ENCODE data around the gene NDOR1. TPM values are rescaled to one million over a fixed set of nuclear protein-coding genes. Genes with fewer than 3 reads are reported as not detected.

Gene NDOR1
- total and polyA plus RNA-seq, 2 experiments from 2014 or later, result 7.8 to 12.3 TPM

- no peak overlapping the region for H3K4me3 ChIP-seq
- peaks cover 18% of the 10 kb centered on the region for H3K4me1 ChIP-seq (ENCODE audit: insufficient read depth)
- DNase-seq (ENCODE audit: low spot score), result no peak
- no peak overlapping the region for H3K27ac ChIP-seq
- no peaks in the 10 kb centered on the region for H3K36me3 ChIP-seq (replicated peaks; ENCODE audit: insufficient read depth, low read depth)
- no peaks in the 10 kb centered on the region for H3K9me3 ChIP-seq (ENCODE audit: low read depth)
- H2AFZ ChIP-seq, result no peak overlapping the region
- H3K27me3 ChIP-seq, result no peaks in the 10 kb centered on the region
- H3K9me2 ChIP-seq (replicated peaks; ENCODE audit: insufficient read depth), result no peaks in the 10 kb centered on the region
- H4K20me1 ChIP-seq (ENCODE audit: insufficient read depth, poor library complexity, severe bottlenecking), result peaks cover 24% of the 10 kb centered on the region
- H3K79me2 ChIP-seq, result peaks cover 39% of the 10 kb centered on the region
- peak overlapping the region; percentile 94 for H3K4me2 ChIP-seq
- 65% methylated on average over 15 of the region's 15 CpGs for WGBS (ENCODE audit: low lambda C conversion rate, missing lambda C conversion rate)
- TF ChIP-seq EZH2phosphoT487 (IDR thresholded peaks at IDR 0.05; ENCODE audit: low read depth, severe bottlenecking, unreplicated experiment), result no peak
Measured at GRCh38 chr9:137243626-137244485, 38.4 kb downstream of the NDOR1 start.

- Histone ChIP-seq H3K27me3 (no peaks in the 10 kb centered on the region), H3K36me3 (replicated peaks; ENCODE audit: insufficient read depth, low read depth) (no peaks in the 10 kb centered on the region), H3K9me3 (ENCODE audit: low read depth) (no peaks in the 10 kb centered on the region), H3K4me1 (ENCODE audit: insufficient read depth) (peaks cover 9% of the 10 kb centered on the region), H3K4me3 (no peak overlapping the region), H3K79me2 (peaks cover 29% of the 10 kb centered on the region), H4K20me1 (ENCODE audit: insufficient read depth, poor library complexity, severe bottlenecking) (peaks cover 24% of the 10 kb centered on the region), H3K27ac (no peak overlapping the region), H2AFZ (no peak overlapping the region), H3K9me2 (replicated peaks; ENCODE audit: insufficient read depth) (no peaks in the 10 kb centered on the region), H3K4me2 (no peak overlapping the region)
- DNase-seq (ENCODE audit: low spot score), result peak; percentile 9
- WGBS (ENCODE audit: low lambda C conversion rate, missing lambda C conversion rate), result 59% methylated on average over 35 of the region's 36 CpGs
- TF ChIP-seq EZH2 (IDR thresholded peaks at IDR 0.05; ENCODE audit: borderline replicate concordance) (no peak), EZH2phosphoT487 (IDR thresholded peaks at IDR 0.05; ENCODE audit: low read depth, severe bottlenecking, unreplicated experiment) (no peak), CTCF (IDR thresholded peaks at IDR 0.05; ENCODE audit: poor library complexity) (no peak)
Measured at GRCh38 chr9:137244486-137245449, 39.3 kb downstream of the NDOR1 start.

GRCh38 chr9:137245450-137246421 is 40.2 kb downstream of the NDOR1 start:
- Histone ChIP-seq H3K4me1 (ENCODE audit: insufficient read depth) (peaks cover 8% of the 10 kb centered on the region), H3K27me3 (no peaks in the 10 kb centered on the region)
- WGBS (ENCODE audit: low lambda C conversion rate, missing lambda C conversion rate), result 94% methylated on average over 25 of the region's 25 CpGs

More at GRCh38 chr9:137245450-137246421, 40.2 kb downstream of the NDOR1 start:
- Histone ChIP-seq H3K79me2 (peaks cover 29% of the 10 kb centered on the region), H4K20me1 (ENCODE audit: insufficient read depth, poor library complexity, severe bottlenecking) (peaks cover 24% of the 10 kb centered on the region), H2AFZ (no peak overlapping the region), H3K9me3 (ENCODE audit: low read depth) (no peaks in the 10 kb centered on the region), H3K27ac (no peak overlapping the region), H3K4me2 (no peak overlapping the region), H3K36me3 (replicated peaks; ENCODE audit: insufficient read depth, low read depth) (no peaks in the 10 kb centered on the region), H3K4me3 (no peak overlapping the region), H3K9me2 (replicated peaks; ENCODE audit: insufficient read depth) (no peaks in the 10 kb centered on the region)
- DNase-seq (ENCODE audit: low spot score), result peak; percentile 5
- TF ChIP-seq EZH2phosphoT487 (IDR thresholded peaks at IDR 0.05; ENCODE audit: low read depth, severe bottlenecking, unreplicated experiment) (no peak), EZH2 (IDR thresholded peaks at IDR 0.05; ENCODE audit: borderline replicate concordance) (no peak), CTCF (IDR thresholded peaks at IDR 0.05; ENCODE audit: poor library complexity) (no peak)

All from hepatocyte (in vitro differentiated cells).